DMS53 treated with DMSO at 0.1 percent for 48 hours (cell line): ENCODE results near the gene CPNE7.
A peak's percentile ranks its signal among the peaks of the same experiment; 100 is the strongest.

Source experiments
- DNase-seq: peaks from one replicate; lab custom pipeline; 2025; ENCODE audit not compliant: unreplicated experiment; lab: John Stamatoyannopoulos, UW

CPNE7 gene

GRCh38 chr16:89549007-89549700 is 26.4 kb upstream of the CPNE7 start:
- no peak for DNase-seq

- no peak for DNase-seq
Observed at GRCh38 chr16:89550421-89551007, 25.0 kb upstream of the CPNE7 start.

GRCh38 chr16:89552329-89552728 is 23.2 kb upstream of the CPNE7 start:
- DNase-seq: no peak

- no peak for DNase-seq
Observed at GRCh38 chr16:89552913-89553312, 22.6 kb upstream of the CPNE7 start.

GRCh38 chr16:89553733-89554132 is 21.8 kb upstream of the CPNE7 start:
- DNase-seq: no peak

- no peak for DNase-seq
Observed at GRCh38 chr16:89554343-89554742, 21.2 kb upstream of the CPNE7 start.

GRCh38 chr16:89555265-89555664 is 20.3 kb upstream of the CPNE7 start:
- DNase-seq: no peak

- no peak for DNase-seq
Observed at GRCh38 chr16:89555780-89556179, 19.8 kb upstream of the CPNE7 start.

- DNase-seq: peak; percentile 39
Observed at GRCh38 chr16:89556750-89557689, 18.5 kb upstream of the CPNE7 start.

GRCh38 chr16:89557690-89558490 is 17.7 kb upstream of the CPNE7 start:
- no peak for DNase-seq

GRCh38 chr16:89560378-89561141 is 15.0 kb upstream of the CPNE7 start, which contains the start of gene RPL13:
Gene RPL13 (plus strand): TSS chr16:89560682. CDS start chr16:89560960, 278 bp downstream.
- peak; percentile 81 for DNase-seq

GRCh38 chr16:89561142-89561883 is 14.2 kb upstream of the CPNE7 start:
- DNase-seq: no peak

- no peak for DNase-seq
Observed at GRCh38 chr16:89561884-89562599, 13.5 kb upstream of the CPNE7 start.

- DNase-seq: no peak
Observed at GRCh38 chr16:89562939-89563338, 12.6 kb upstream of the CPNE7 start.

- peak; percentile 7 for DNase-seq
Observed at GRCh38 chr16:89563639-89564392, 11.7 kb upstream of the CPNE7 start.

- DNase-seq: peak; percentile 30
Observed at GRCh38 chr16:89564476-89565255, 10.9 kb upstream of the CPNE7 start.

- no peak for DNase-seq
Observed at GRCh38 chr16:89565256-89565505, 10.4 kb upstream of the CPNE7 start.
